GM12864 (cell line): ENCODE measurements around the gene SDK2.

ENCODE experiments used
- DNase-seq: peaks from one replicate; pipeline ENCODE4 v3.0.0-alpha.2; 2011; ENCODE audit warnings: low read depth
- H3K4me3 ChIP-seq: 2 replicates; pipeline ENCODE4 v1.5.1; 2011; ENCODE audit warnings: mild to moderate bottlenecking, low read depth, low read length, control low read depth
- TF ChIP-seq, protein P1 (sequence below): IDR thresholded peaks from 2 replicates; pipeline ENCODE4 v1.5.1; 2011; ENCODE audit warnings: low read depth, mild to moderate bottlenecking, moderate library complexity, low read length, control low read depth, inconsistent platforms; ENCODE audit errors: missing control alignments

Gene SDK2

GRCh38 chr17:73595068-73595467 is 49.2 kb downstream of the SDK2 start:
- TF ChIP-seq, protein P1, sequence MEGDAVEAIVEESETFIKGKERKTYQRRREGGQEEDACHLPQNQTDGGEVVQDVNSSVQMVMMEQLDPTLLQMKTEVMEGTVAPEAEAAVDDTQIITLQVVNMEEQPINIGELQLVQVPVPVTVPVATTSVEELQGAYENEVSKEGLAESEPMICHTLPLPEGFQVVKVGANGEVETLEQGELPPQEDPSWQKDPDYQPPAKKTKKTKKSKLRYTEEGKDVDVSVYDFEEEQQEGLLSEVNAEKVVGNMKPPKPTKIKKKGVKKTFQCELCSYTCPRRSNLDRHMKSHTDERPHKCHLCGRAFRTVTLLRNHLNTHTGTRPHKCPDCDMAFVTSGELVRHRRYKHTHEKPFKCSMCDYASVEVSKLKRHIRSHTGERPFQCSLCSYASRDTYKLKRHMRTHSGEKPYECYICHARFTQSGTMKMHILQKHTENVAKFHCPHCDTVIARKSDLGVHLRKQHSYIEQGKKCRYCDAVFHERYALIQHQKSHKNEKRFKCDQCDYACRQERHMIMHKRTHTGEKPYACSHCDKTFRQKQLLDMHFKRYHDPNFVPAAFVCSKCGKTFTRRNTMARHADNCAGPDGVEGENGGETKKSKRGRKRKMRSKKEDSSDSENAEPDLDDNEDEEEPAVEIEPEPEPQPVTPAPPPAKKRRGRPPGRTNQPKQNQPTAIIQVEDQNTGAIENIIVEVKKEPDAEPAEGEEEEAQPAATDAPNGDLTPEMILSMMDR = no peak
- no peak for DNase-seq
- no peak overlapping the region for H3K4me3 ChIP-seq

GRCh38 chr17:73594598-73594997 is 49.6 kb downstream of the SDK2 start:
- DNase-seq = no peak
- TF ChIP-seq, protein P1 = no peak
- H3K4me3 ChIP-seq = no peak overlapping the region

DNA sequence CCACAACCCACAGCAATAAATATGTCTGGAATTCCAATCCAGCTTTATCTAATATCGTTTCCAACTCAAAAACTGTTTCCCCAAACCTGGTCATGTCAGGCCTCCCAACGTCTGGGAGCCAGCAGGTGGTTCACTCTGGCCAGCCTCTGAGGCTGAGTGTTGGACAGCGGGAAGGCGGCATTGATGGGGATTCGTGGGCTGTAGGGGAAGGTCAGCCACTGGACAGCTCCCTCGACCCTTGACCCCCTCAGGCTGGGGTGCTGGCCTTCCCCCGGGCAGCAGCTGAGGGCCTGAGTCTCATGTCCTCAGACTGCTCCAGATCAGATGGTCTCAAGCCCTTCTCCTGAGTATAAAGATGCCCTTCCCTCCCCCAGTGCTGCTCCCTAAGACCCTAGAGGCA is 50.2 kb downstream of the SDK2 start:
- H3K4me3 ChIP-seq = no peak overlapping the region
- TF ChIP-seq, protein P1 = no peak
- no peak for DNase-seq

DNA sequence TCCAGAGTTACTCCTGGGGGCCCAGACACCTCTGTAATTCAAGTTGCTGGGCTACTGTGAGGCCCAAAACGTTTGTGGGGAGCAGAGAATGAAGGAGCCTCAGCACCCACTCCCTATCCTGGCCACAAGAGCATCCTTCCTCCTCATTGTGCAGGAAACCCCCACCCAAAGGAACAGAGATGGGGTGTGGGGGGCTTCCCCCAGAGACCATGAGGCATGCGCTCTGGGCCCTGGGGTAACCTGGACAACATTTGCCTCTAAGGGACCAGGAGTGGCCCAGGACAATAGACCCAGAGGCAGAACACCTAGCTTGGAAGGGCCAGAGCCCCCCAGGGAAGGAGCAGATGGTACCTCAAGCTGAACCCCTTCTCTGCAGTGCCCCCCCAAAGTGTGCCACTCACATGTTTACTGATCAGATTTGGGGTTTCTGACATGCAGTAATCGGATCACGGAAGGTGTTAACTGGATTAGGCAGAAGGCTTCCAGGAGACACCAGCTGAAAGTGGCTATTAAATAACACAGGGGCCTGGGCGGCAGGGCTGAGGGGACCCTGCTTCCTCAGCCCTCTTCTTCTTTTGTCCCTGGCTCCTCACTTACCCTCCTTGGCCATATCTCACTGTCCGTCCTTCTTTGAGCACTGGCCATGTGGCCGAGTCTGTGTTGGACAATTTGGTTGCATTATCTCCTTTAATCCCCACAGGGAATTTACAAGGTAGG is 50.8 kb downstream of the SDK2 start:
- H3K4me3 ChIP-seq = no peak overlapping the region
- TF ChIP-seq, protein P1 = no peak
- DNase-seq = no peak

DNA sequence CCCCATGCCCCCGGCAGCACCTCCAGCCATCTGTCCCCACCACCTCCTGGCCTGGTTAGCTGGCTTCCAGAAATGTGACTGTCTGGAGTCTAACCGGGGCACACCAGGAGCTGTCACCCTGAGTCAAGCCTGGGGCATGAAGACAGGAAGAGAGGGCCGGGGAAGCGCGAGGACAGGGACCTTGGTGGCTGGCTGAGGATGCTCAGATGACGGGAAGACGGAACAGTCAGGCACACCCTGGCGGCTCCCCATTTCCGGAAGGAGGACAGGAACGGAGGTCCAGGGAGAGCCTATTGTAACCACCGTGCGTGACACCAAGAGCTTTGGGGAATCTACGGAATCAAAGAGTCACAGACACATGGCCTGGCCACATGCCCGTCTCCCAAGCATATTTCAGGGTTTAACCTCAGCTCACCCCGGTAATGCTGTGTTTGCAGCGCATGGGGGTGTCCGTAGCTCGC is 51.7 kb downstream of the SDK2 start:
- TF ChIP-seq, protein P1 = no peak
- H3K4me3 ChIP-seq = no peak overlapping the region
- no peak for DNase-seq

- TF ChIP-seq, protein P1 = no peak
- no peak overlapping the region for H3K4me3 ChIP-seq
- DNase-seq = no peak
Observed at GRCh38 chr17:73592079-73592415, 52.2 kb downstream of the SDK2 start.

DNA sequence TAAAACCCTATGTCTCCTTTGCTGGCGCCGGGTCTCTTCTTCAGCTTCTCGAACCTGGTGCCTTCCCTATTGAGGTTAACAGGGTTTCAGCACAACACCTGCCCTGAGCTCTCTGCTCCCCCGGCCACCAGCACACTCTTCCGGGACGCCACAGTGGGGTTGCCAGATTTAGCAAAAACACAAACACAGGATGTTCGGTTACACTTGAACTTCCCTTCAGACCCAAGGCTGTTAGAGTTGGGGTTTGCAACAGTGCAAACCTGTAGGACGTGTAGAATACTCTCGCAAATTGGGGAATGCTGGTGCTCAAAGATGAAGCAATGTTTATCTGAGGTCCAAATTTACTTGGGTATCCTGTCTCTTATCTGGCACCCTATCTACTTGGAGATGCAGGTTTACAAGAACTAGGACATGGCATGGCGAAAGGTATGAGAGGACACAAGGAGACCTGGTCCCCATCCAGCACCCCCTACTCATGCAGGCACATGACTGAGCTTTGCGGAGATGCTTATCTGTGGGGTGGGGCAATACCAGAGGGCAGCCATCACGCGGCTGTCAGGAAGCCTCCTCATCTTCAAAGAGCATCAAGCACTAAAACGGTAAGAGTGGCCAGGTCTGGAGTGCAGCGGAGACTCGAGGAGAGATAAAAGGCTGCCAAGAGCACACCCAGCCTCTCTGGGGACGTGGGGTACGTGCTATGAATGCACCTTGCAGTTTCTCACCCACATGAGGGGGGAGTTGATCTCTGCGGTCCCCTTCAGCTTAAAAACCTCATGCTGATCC is 52.8 kb downstream of the SDK2 start:
- DNase-seq = peak; percentile 25
- H3K4me3 ChIP-seq = no peak overlapping the region
- TF ChIP-seq, protein P1 = no peak
